HG03066 (cell line): ENCODE measurements around the gene SPART.

ENCODE experiments used
- ATAC-seq: cut with Tn5 transposase; IDR thresholded peaks from one replicate; pipeline ENCODE4 v1.9.1; 2021; ENCODE audit warnings: low read depth; ENCODE audit not compliant: unreplicated experiment

Gene SPART

DNA sequence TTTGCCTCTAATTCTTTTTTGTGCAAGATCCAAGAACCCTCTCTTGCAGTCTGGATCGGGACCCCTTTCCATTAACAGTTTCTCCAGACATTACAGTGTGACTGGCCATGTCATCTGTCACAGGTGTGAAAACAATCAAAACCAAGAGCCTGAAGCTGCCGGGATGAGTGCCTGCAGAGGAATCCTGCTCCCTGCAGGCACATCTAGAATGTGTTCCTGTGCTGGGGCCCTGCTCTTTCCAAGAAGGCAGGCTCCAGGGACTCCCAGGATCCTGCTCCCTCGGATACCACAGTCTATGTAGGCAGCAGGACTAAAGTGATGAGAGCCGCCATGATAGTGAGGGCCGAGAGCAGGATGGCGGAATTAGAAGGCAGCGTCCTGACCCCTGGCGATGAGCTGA, 87.4 kb downstream of the SPART start:
- no peak for ATAC-seq
